Prostate gland (tissue), 2 donors: ENCODE data around the gene TOMM20.

Experiments used
- CTCF ChIP-seq, 4 experiments: fragments of 200-600 bp in 2 of 4; fragments of 450-650 bp in 2 of 4; sonication (generic) in 2 of 4; IDR thresholded peaks; 1 replicate in 3 of 4; 2 replicates in 1 of 4; pipeline ENCODE4 v1.5.1; 2016 to 2019; ENCODE audit warnings: antibody characterized with exemption in 4 of 4, mild to moderate bottlenecking in 2 of 4, moderate library complexity in 2 of 4
- POLR2A ChIP-seq: fragments of 450-650 bp; IDR thresholded peaks from one replicate; pipeline ENCODE4 v1.6.1; 2016; ENCODE audit warnings: antibody characterized with exemption, mild to moderate bottlenecking

- TF ChIP-seq POLR2A = no peak
- TF ChIP-seq CTCF (IDR thresholded peaks at IDR 0.05) = no peak
Measured at GRCh38 chr1:235077571-235078479, 50.8 kb downstream of the TOMM20 start.
